Calu3 (cell line): ENCODE measurements around the gene AK5. TPM values are rescaled to one million over a fixed set of nuclear protein-coding genes. Genes with fewer than 3 reads are reported as not detected.
"Not testable (repeated sequence)": the region's sequence is repeated elsewhere in the genome, so short reads cannot be mapped to it uniquely, and the experiment has no call there.

Experiments used
- BruUV-seq: library from RNA; stranded (reverse); fragments of 400-500 nt; replicated peaks from 2 replicates; lab custom pipeline; 2021; lab: Mats Ljungman, UMichigan
- CTCF ChIA-PET: fragments of 300-600 bp; sonication (Branson Sonifier 250); formaldehyde crosslinking; loops from one replicate; lab custom pipeline; 2022; ENCODE audit warnings: antibody characterized with exemption; lab: Charles Lee
- DNase-seq: peaks from one replicate; pipeline ENCODE4 v3.0.0; 2022
- H3K27ac Mint-ChIP-seq: one replicate; pipeline ENCODE4 v1.8.0; 2022; ENCODE audit warnings: mixed read lengths; ENCODE audit not compliant: unreplicated experiment
- H3K27me3 Mint-ChIP-seq: one replicate; pipeline ENCODE4 v1.8.0; 2022; ENCODE audit warnings: mixed read lengths; ENCODE audit not compliant: unreplicated experiment
- H3K36me3 Mint-ChIP-seq: one replicate; pipeline ENCODE4 v1.8.0; 2022; ENCODE audit warnings: mild to moderate bottlenecking, moderate library complexity, mixed read lengths; ENCODE audit not compliant: insufficient read depth, unreplicated experiment
- H3K4me1 Mint-ChIP-seq: one replicate; pipeline ENCODE4 v1.8.0; 2022; ENCODE audit warnings: mild to moderate bottlenecking, low read depth, mixed read lengths; ENCODE audit not compliant: unreplicated experiment
- H3K4me3 Mint-ChIP-seq: one replicate; pipeline ENCODE4 v1.8.0; 2022; ENCODE audit warnings: mild to moderate bottlenecking, low read depth, moderate library complexity, mixed read lengths; ENCODE audit not compliant: unreplicated experiment
- H3K9me3 Mint-ChIP-seq: one replicate; pipeline ENCODE4 v1.8.0; 2022; ENCODE audit warnings: low read depth, mixed read lengths; ENCODE audit not compliant: unreplicated experiment
- CTCF ChIP-seq: fragments of 200-600 bp; IDR thresholded peaks from one replicate; pipeline ENCODE4 v1.8.0; 2022; ENCODE audit warnings: antibody characterized with exemption; ENCODE audit not compliant: unreplicated experiment
- intact Hi-C: fragments of 100-400 bp; cut with micrococcal nuclease; formaldehyde crosslinking; loops from one replicate; pipeline ENCODE4 v1.10.0; 2022; ENCODE audit not compliant: unreplicated experiment
- total RNA-seq: library from RNA; stranded (reverse); gene quantifications from 2 replicates; pipeline ENCODE4 v1.2.3, GENCODE V29; 2022

Gene AK5
- total RNA-seq, 1 experiment from 2014 or later = not detected

- Mint-ChIP-seq H3K4me1 (no peaks in the 10 kb centered on the region), H3K4me3 (no peak overlapping the region), H3K36me3 (no peaks in the 10 kb centered on the region), H3K27ac (no peak overlapping the region), H3K27me3 (no peaks in the 10 kb centered on the region), H3K9me3 (no peaks in the 10 kb centered on the region)
- CTCF ChIA-PET = interaction anchor here (0.6 kb wide), 1 partner anchor 18 kb away, joined by 3 read pairs; no protein-coding TSS in a partner anchor
- DNase-seq = no peak
- TF ChIP-seq CTCF = no peak
- BruUV-seq = no TSS peak
- intact Hi-C loops = no loop called here
These were observed 233.3 kb downstream of the AK5 start for GRCh38 chr1:77514921-77515776.

GRCh38 chr1:77516106-77516505, 234.3 kb downstream of the AK5 start:
- H3K4me1 Mint-ChIP-seq = no peaks in the 10 kb centered on the region
- H3K27ac Mint-ChIP-seq = no peak overlapping the region
- TF ChIP-seq CTCF = no peak
- H3K27me3 Mint-ChIP-seq = no peaks in the 10 kb centered on the region
- no peak for DNase-seq
- CTCF ChIA-PET = no interaction called here
- H3K9me3 Mint-ChIP-seq = no peaks in the 10 kb centered on the region
- no peak overlapping the region for H3K4me3 Mint-ChIP-seq
- H3K36me3 Mint-ChIP-seq = no peaks in the 10 kb centered on the region
- intact Hi-C loops = no loop called here
- no TSS peak for BruUV-seq

DNA sequence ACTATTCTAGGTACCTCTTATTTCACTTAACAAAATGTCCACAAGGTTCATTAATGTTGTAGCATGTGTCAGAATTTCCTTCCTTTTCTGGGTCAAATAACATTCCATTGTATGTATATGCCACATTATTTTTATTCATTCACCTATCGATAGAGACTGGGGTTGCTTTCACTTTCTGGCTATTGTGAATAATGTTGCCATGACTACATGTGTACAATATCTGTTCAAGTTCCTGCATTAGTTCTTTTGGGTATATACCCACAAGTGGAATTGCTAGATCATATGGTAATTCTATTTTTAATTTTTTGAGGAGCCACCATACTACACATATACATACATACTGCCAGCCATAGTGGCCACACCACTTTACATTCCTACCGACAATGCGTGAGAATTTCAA, 242.2 kb downstream of the AK5 start:
- BruUV-seq = no TSS peak
- Mint-ChIP-seq H3K27me3 (no peaks in the 10 kb centered on the region), H3K9me3 (no peaks in the 10 kb centered on the region), H3K36me3 (no peaks in the 10 kb centered on the region), H3K4me3 (no peak overlapping the region), H3K4me1 (no peaks in the 10 kb centered on the region), H3K27ac (no peak overlapping the region)
- TF ChIP-seq CTCF = no peak
- no peak for DNase-seq
- CTCF ChIA-PET = interaction anchor here (1.1 kb wide), 1 partner anchor 9 kb away, joined by 3 read pairs; no protein-coding TSS in a partner anchor
- intact Hi-C loops = no loop called here

GRCh38 chr1:77531149-77531548, 249.3 kb downstream of the AK5 start:
- not testable (repeated sequence) for BruUV-seq, H3K27ac Mint-ChIP-seq, H3K36me3 Mint-ChIP-seq, H3K4me1 Mint-ChIP-seq, H3K27me3 Mint-ChIP-seq, DNase-seq, H3K4me3 Mint-ChIP-seq, H3K9me3 Mint-ChIP-seq
- CTCF ChIA-PET = interaction anchor here (0.7 kb wide), 1 partner anchor 1030 kb away, joined by 3 read pairs; no protein-coding TSS in a partner anchor
- intact Hi-C loops = loop anchor here (10.0 kb wide), 3 partner anchors 136 to 306 kb away; no protein-coding TSS in a partner anchor

DNA sequence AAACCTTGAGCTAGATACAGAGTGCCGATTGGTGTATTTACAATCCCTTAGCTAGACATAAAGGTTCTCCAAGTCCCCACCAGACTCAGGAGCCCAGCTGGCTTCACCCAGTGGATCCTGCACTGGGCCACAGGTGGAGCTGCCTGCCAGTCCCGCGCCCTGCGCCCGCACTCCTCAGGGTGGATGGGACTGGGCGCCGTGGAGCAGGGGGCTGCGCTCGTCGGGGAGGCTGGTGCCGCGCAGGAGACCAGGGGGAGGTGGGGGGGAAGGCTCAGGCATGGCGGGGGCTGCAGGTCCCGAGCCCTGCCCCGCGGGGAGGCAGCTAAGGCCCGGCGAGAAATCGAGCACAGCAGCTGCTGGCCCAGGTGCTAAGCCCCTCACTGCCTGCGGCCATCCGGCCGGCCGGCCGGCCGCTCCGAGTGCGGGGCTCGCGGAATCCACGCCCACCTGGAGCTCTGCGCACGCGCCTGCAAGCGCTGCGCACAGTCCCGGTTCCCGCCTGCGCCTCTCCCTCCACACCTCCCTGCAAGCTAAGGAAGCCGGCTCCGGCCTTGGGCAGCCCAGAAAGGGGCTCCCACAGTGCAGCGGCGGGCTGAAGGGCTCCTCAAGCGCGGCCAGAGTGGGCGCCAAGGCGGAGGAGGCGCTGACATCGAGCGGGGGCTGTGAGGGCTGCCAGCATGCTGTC, 249.9 kb downstream of the AK5 start:
- not testable (repeated sequence) for H3K4me3 Mint-ChIP-seq, BruUV-seq, H3K27ac Mint-ChIP-seq, DNase-seq, H3K27me3 Mint-ChIP-seq, H3K36me3 Mint-ChIP-seq, H3K9me3 Mint-ChIP-seq
- intact Hi-C loops = loop anchor here (10.0 kb wide), 3 partner anchors 137 to 307 kb away; no protein-coding TSS in a partner anchor
- CTCF ChIA-PET = interaction anchor here (0.7 kb wide), 1 partner anchor 1029 kb away, joined by 3 read pairs; no protein-coding TSS in a partner anchor
- H3K4me1 Mint-ChIP-seq = peaks cover 13% of the 10 kb centered on the region
